Upper lobe of left lung (tissue), 6 donors: ENCODE measurements around the gene SLC5A5. TPM values are rescaled to one million over a fixed set of nuclear protein-coding genes. Genes with fewer than 3 reads are reported as not detected.
A peak's percentile ranks its signal among the peaks of the same experiment; 100 is the strongest.

Experiments
- ATAC-seq, 2 donors: fragments of 200-7000 bp; cut with Tn5 transposase; one replicate each; pipeline ENCODE4 v1.9.1; 2022; ENCODE audit warnings: mild to moderate bottlenecking in 2 of 2, moderate library complexity in 2 of 2; ENCODE audit not compliant: low FRiP score in 2 of 2
- DNase-seq, 2 donors: peaks; one replicate each; pipeline ENCODE4 v3.0.0-alpha.2; 2019 to 2020
- H3K27ac ChIP-seq, 4 donors: fragments of 200-600 bp; sonication (generic); one replicate each; pipeline ENCODE4 v1.5.1; 2016 to 2019
- H3K27me3 ChIP-seq, 4 donors: fragments of 200-600 bp; sonication (generic); one replicate each; pipeline ENCODE4 v1.5.1; 2017 to 2019
- H3K36me3 ChIP-seq, 4 donors: fragments of 200-600 bp; sonication (generic); one replicate each; pipeline ENCODE4 v1.5.1; 2016 to 2019
- H3K4me1 ChIP-seq, 4 donors: fragments of 200-600 bp; sonication (generic); one replicate each; pipeline ENCODE4 v1.5.1; 2018 to 2019
- H3K4me3 ChIP-seq, 4 donors: fragments of 200-600 bp; sonication (generic); one replicate each; pipeline ENCODE4 v1.5.1; 2017 to 2019; ENCODE audit warnings: mild to moderate bottlenecking in 2 of 4, moderate library complexity in 1 of 4
- H3K9me3 ChIP-seq, 4 donors: fragments of 200-600 bp; sonication (generic); one replicate each; pipeline ENCODE4 v1.5.1; 2018 to 2019
- EP300 ChIP-seq, 4 donors: sonication (generic); formaldehyde crosslinking; IDR thresholded peaks; one replicate each; pipeline ENCODE4 v1.5.1; 2017; ENCODE audit warnings: antibody characterized with exemption in 4 of 4, control low read depth in 2 of 4
- POLR2A ChIP-seq, 4 donors: fragments of 450-650 bp; IDR thresholded peaks; one replicate each; pipeline ENCODE4 v1.5.1; 2016 to 2017; ENCODE audit warnings: antibody characterized with exemption in 4 of 4, mild to moderate bottlenecking in 2 of 4
- POLR2AphosphoS5 ChIP-seq, 2 donors: sonication (generic); formaldehyde crosslinking; IDR thresholded peaks; one replicate each; pipeline ENCODE4 v1.5.1; 2017; ENCODE audit warnings: antibody characterized with exemption in 2 of 2
- WGBS, 2 donors: methylation state at CpG; one replicate each; pipeline ENCODE4 v1.1.5; 2017 to 2018; 5-methylcytosine and 5-hydroxymethylcytosine counted together
- total RNA-seq, 6 donors: library from RNA; depleted of rRNA in 4 of 6; stranded (reverse); fragments of >200 nt in 4 of 6; gene quantifications; one replicate each; pipeline versions ENCODE4 v1.1.0 to v1.2.1, GENCODE V29; 2016 to 2021
- TF ChIP-seq, protein P1 (sequence below), 6 experiments: fragments of 450-650 bp in 4 of 6; fragments of 200-600 bp in 2 of 6; sonication (generic) in 2 of 6; IDR thresholded peaks; one replicate each; pipeline ENCODE4 v1.5.1; 2016 to 2019; ENCODE audit warnings: antibody characterized with exemption in 6 of 6
- donor health status: DM: no; HTN: no; CAD: no; lungs with moderate emphysema.
- donor health status: DM: no; HTN: yes; CAD: no; lungs with severe emphysema.

The SLC5A5 gene
- total RNA-seq, 6 donors from 2014 or later = under 0.01 to 0.15 TPM; not detected in 4

DNA sequence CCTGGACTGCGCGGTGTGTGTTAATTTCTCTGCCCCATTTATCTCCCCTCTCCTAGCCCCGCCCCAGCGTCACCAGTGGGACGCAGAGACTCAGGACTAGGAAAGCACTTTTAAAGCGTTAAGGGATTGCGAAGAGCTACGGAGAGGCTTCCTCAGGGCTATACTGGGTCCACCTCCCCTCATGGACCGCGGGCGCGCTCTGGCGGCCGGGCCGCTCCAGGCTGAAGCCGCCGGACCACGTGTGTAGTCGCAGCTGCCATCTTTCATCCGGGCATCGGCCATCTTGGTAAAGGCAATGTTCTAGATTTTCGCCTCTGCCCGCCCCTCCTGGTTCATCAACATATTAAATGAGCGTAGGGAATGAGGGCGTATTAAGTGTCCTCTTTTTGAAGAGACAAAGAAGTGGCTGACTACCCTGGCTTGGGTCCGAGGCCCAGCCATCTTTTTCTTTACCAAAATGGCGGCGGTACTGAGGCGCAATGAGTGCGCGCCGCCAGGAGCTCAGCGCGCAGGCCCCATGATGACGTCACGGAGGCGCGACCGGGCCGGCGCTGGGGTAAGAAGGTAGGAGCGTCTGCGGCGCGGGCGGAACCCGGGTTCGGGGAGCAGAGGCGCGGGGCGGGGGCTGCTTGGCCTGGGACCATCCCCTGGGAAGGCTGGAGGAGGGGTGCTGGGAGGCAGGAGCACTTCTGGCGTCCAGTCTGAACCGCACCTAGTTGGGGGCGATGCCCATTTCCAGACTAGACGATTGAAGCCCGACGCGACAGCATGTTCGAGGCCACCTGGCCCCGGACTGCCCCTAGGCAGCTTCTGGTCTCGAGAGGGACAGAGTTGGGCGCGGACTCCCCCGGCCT lies 61.0 kb downstream of the SLC5A5 start, which contains the start of gene CCDC124:
CCDC124 (plus strand) TSS at position 531 of the 854 bp plus-strand sequence. CDS start 3,406 bp downstream, outside the sequence.
- Histone ChIP-seq H3K9me3 (no peaks in the 10 kb centered on the region), H3K4me3 (peak within 1 kb of the TSS; percentile 82 to 96 (median 88)), H3K4me1 (peaks cover 15 to 26% (median 18%) of the 10 kb centered on the region in 4 donors), H3K27me3 (no peaks in the 10 kb centered on the region), H3K27ac (peak within 1 kb of the TSS; percentile 91), H3K36me3 (peaks cover 0 to 16% (median 9%) of the 10 kb centered on the region in 4 donors)
- TF ChIP-seq EP300 (IDR thresholded peaks at IDR 0.05) = no peak
- TF ChIP-seq, protein P1, sequence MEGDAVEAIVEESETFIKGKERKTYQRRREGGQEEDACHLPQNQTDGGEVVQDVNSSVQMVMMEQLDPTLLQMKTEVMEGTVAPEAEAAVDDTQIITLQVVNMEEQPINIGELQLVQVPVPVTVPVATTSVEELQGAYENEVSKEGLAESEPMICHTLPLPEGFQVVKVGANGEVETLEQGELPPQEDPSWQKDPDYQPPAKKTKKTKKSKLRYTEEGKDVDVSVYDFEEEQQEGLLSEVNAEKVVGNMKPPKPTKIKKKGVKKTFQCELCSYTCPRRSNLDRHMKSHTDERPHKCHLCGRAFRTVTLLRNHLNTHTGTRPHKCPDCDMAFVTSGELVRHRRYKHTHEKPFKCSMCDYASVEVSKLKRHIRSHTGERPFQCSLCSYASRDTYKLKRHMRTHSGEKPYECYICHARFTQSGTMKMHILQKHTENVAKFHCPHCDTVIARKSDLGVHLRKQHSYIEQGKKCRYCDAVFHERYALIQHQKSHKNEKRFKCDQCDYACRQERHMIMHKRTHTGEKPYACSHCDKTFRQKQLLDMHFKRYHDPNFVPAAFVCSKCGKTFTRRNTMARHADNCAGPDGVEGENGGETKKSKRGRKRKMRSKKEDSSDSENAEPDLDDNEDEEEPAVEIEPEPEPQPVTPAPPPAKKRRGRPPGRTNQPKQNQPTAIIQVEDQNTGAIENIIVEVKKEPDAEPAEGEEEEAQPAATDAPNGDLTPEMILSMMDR (IDR thresholded peaks at IDR 0.05) = peak; percentile 60 to 96 (median 86)
- TF ChIP-seq POLR2A (IDR thresholded peaks at IDR 0.05) = peak in 3 of 4 donors; percentile 76 to 94 (median 91)
- TF ChIP-seq POLR2AphosphoS5 (IDR thresholded peaks at IDR 0.05) = peak; percentile 93 to 97
- DNase-seq = peak; percentile 93 to 99
- ATAC-seq = peak; percentile 97 to 98
- WGBS, 2 donors = 0 to 1% methylated on average over 26 to 64 of the region's 64 CpGs

DNA sequence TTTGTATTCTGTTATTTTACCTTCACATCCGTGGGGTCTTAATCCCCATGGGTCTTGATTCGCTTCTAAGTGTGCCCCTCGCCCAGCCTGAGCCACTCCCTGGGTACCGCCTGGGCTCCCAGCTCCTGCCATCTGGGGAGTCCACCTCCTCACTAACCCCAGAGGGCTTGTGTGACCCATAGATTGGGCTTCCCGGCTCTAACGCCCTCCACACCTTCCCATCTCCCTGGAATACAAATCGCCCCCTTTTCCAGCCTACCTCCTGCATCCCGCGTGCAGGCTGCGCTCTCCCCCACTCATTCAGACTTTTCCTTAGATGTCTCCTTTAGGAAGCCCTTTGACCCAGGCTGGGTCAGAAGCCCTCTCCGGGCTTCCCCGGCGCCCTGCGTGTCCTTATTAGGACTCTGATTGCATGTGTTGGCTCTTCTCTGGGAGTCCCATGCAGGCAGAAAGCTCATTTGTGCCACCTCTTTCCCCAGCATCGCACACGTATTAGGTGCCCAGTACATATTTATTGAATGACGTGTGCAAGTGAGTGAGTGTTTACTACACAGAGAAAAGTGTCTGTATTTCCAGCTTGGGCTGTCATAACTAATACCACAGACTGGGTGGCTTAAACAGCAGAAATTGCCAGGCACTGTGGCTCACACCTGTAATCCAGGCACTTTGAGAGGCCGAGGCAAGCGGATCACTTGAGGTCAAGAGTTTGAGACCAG lies 61.8 kb downstream of the SLC5A5 start:
- DNase-seq (no peak), ATAC-seq (no peak)
- no peaks in the 10 kb centered on the region for H3K9me3 ChIP-seq
- H3K4me3 ChIP-seq = peak overlapping the region; percentile 82 to 96 (median 88)
- no peak for TF ChIP-seq POLR2AphosphoS5 (IDR thresholded peaks at IDR 0.05)
- no peak for TF ChIP-seq POLR2A (IDR thresholded peaks at IDR 0.05)
- TF ChIP-seq EP300 (IDR thresholded peaks at IDR 0.05) = no peak
- TF ChIP-seq, protein P1 (IDR thresholded peaks at IDR 0.05) = no peak
- peaks cover 0 to 21% (median 10%) of the 10 kb centered on the region in 4 donors for H3K36me3 ChIP-seq
- H3K27ac ChIP-seq = peak overlapping the region; percentile 91
- peaks cover 15 to 26% (median 18%) of the 10 kb centered on the region in 4 donors for H3K4me1 ChIP-seq
- H3K27me3 ChIP-seq = no peaks in the 10 kb centered on the region
- WGBS, 2 donors = 21 to 25% methylated on average over 18 to 19 of the region's 19 CpGs

DNA sequence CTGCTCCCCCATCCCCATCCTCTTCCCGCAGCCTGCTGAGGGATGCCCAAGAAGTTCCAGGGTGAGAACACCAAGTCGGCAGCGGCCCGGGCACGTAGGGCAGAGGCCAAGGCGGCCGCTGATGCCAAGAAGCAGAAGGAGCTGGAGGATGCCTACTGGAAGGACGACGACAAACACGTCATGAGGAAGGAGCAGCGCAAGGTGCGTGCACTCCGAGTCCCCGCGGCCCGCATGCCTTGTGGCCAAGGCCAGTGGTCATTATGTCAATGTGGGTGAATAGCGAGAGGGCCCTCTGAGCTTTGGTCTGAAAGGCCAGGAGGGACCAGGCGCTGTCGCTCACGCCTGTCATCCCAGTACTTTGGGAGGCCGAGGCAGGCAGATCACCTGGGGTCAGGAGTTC lies 64.6 kb downstream of the SLC5A5 start:
- H3K27ac ChIP-seq = no peak overlapping the region
- DNase-seq = peak in 1 of 2 donors; percentile 76
- no peak for TF ChIP-seq POLR2A (IDR thresholded peaks at IDR 0.05)

DNA sequence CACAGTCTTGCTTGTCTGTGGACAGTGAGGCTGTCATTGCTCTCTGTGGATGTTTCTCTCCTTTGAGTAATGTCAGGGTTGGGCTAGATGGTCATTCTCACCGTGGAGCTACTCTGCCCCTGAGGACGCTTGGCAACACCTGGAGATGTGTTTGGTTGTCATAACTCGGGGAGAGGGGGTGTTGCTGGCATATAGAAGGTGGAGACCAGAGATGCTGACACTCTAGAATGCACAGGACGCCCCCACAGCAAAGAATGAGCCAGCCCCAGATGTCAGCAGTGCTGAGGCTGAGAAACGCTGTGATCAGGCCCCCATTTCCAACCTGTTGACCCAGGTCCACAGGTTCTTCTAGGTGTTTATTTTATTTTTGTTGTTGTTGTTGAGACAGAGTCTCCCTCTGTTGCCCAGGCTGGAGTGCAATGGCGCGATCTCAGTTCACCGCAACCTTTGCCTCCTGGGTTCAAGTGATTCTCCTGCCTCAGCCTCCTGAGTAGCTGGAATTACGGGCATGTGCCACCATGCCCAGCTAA lies 65.7 kb downstream of the SLC5A5 start:
- TF ChIP-seq POLR2A (IDR thresholded peaks at IDR 0.05) (no peak), EP300 (IDR thresholded peaks at IDR 0.05) (no peak), POLR2AphosphoS5 (IDR thresholded peaks at IDR 0.05) (no peak)
- TF ChIP-seq, protein P1 (IDR thresholded peaks at IDR 0.05) = no peak
- Histone ChIP-seq H3K4me1 (peaks cover 7 to 17% (median 10%) of the 10 kb centered on the region in 4 donors), H3K36me3 (peaks cover 0 to 55% (median 22%) of the 10 kb centered on the region in 4 donors), H3K9me3 (no peaks in the 10 kb centered on the region), H3K27ac (no peak overlapping the region), H3K27me3 (no peaks in the 10 kb centered on the region), H3K4me3 (no peak overlapping the region)
- WGBS, 2 donors = 88 to 95% methylated on average over 9 of the region's 9 CpGs
- ATAC-seq = no peak
- DNase-seq = no peak

More for the DNA sequence above, 64.6 kb downstream of the SLC5A5 start:
- ATAC-seq = no peak
- 84 to 93% methylated on average over 17 to 18 of the region's 21 CpGs for whole genome bisulfite sequencing, 2 donors
- Histone ChIP-seq H3K27me3 (no peaks in the 10 kb centered on the region), H3K36me3 (peaks cover 0 to 45% (median 18%) of the 10 kb centered on the region in 4 donors), H3K4me1 (peaks cover 15 to 26% (median 18%) of the 10 kb centered on the region in 4 donors), H3K4me3 (no peak overlapping the region), H3K9me3 (no peaks in the 10 kb centered on the region)
